T1000 (cell line): ENCODE data around the gene ATP8A2.
"Not testable (repeated sequence)": the region's sequence is repeated elsewhere in the genome, so short reads cannot be mapped to it uniquely, and the experiment has no call there.

Experiments
- DNase-seq: peaks from one replicate; lab custom pipeline; 2025; ENCODE audit warnings: mixed read lengths; lab: John Stamatoyannopoulos, UW

The ATP8A2 gene

GRCh38 chr13:25371875-25372283, at the start of gene ATP8A2:
Gene ATP8A2 (plus strand): TSS chr13:25371974. CDS start chr13:25372213, 239 bp downstream.
- no peak for DNase-seq

GRCh38 chr13:25324100-25324499, 47.7 kb upstream of the ATP8A2 start:
- no peak for DNase-seq

DNA sequence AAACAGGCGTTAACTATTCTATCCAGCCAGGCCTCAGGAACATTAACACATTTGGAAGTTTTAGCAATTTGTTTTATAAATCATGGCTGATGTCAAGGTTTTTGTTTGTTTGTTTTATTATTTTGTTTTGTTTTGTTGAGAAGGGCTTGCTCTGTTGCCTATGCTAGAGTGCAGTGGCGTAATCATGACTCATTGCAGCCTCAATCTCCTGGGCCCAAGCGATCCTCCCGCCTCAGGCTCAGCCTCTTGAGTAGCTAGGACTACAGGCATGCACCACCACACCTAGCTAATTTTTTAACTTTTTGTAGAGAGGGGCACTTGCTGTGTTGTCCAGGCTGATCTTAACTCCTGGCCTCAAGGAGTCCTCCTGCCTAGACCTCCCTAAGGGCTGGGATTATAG, 42.1 kb upstream of the ATP8A2 start:
- no peak for DNase-seq

DNA sequence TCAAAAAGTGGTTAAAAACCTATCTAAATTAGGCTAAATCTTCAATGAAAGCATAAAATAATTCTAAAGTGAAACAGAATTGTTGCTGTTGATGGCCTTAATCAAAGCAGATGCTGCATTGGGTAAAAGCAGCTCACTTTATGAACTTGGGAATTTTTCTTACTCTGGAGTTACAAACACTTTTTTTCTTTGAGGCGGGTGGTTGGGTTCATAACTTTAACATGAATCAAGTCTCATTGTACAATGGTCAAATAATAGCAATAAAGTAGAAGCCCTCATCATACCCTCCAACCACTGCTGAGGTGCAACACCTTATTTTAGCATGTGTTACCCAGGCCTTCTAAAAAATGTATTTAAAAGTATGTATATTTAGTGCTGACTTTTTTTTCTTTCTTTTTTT, 41.2 kb upstream of the ATP8A2 start:
- no peak for DNase-seq

DNA sequence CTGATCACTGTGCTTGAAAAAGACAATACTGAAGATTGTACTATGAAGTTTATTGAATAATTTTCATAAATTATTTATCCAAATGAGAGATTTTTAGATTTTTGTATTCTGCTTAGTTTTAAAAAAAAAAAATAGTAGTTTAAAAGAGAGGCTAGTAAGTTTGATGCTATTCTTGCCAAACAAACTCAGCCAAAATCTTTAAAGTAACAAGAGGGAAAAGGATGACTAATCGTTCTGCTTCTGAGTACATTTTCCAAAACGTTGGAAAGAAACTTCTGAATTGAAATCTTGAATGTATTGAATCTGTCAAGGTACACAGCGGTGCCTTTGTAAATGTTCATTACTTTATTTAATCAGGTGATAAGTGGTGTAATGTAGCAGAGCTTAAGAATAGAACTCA, 35.9 kb upstream of the ATP8A2 start:
- DNase-seq, result no peak

- DNase-seq, result no peak
These were observed 26.2 kb upstream of the ATP8A2 start for GRCh38 chr13:25345576-25345975.

GRCh38 chr13:25347151-25347550, 24.6 kb upstream of the ATP8A2 start:
- DNase-seq, result no peak

DNA sequence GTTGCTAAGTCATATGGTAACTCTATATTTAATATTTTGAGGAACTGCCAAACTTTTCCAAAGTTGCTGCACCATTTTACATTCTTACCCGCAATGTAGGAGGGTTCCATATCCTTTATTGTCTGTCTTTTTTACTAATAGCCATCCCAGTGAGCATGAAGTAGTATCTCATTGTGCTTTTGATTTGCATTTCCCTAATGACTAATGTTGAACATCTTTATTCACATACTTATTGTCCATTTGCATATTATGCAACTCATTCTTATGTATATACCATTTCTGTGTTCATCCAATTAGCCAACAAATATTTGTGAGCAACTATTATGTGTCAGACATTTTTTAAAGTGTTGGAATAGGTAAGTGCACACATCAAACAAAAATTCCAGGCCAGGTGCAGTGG, 20.4 kb upstream of the ATP8A2 start:
- DNase-seq, result no peak

GRCh38 chr13:25352230-25352629, 19.5 kb upstream of the ATP8A2 start:
- no peak for DNase-seq

GRCh38 chr13:25352806-25353205, 19.0 kb upstream of the ATP8A2 start:
- no peak for DNase-seq

DNA sequence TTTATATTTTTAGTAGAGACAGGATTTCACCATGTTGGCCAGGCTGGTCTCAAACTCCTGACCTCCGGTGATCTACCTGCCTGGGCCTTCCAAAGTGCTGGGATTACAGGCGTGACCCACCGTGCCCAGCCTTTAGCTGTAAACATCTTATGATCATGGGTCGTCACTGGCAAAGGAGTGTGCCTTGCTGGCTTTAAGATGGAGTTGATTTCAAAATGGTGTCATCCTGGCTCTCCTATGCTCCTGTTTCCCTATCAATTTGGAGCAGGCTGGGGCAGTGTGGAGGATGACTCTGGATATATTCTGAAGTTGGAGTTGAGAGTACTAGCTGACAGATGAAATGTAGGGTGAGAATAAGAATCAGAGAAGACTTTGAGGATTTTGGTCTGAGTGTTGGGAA, 18.4 kb upstream of the ATP8A2 start:
- no peak for DNase-seq

- no peak for DNase-seq
These were observed 17.4 kb upstream of the ATP8A2 start for GRCh38 chr13:25354377-25354776.

GRCh38 chr13:25360443-25360842, 11.3 kb upstream of the ATP8A2 start:
- not testable (repeated sequence) for DNase-seq

DNA sequence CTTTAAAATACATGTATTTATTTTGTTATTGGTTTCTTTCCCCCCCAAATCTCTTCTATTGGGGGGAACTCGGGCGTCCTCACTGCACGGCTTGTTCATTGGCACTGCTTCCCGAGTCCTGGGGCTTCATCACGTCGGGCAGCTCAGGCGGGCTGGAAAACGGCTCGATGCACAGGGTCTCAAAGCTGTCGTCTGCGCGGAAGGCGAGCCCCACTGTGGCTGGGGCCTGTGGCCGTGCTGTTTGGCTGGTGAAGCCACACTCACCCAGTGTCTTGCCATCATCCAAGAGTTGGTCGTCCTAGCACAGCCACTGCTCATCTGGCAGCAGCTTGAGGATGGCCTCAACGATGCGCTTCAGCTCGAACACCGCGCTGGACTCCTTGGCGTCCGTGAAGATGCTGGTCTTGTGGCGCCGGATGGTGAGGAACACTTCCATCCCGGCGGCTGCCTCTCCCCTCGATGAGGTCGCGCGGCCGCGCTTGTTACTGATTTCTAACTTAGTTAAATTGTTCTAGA, 6.0 kb upstream of the ATP8A2 start:
- no peak for DNase-seq

- DNase-seq, result no peak
These were observed 458 bp upstream of the ATP8A2 start for GRCh38 chr13:25371158-25371874.

GRCh38 chr13:25372284-25373081, 709 bp downstream of the ATP8A2 start:
- DNase-seq, result no peak

- DNase-seq, result no peak
These were observed 4.1 kb downstream of the ATP8A2 start for GRCh38 chr13:25375727-25376358.

DNA sequence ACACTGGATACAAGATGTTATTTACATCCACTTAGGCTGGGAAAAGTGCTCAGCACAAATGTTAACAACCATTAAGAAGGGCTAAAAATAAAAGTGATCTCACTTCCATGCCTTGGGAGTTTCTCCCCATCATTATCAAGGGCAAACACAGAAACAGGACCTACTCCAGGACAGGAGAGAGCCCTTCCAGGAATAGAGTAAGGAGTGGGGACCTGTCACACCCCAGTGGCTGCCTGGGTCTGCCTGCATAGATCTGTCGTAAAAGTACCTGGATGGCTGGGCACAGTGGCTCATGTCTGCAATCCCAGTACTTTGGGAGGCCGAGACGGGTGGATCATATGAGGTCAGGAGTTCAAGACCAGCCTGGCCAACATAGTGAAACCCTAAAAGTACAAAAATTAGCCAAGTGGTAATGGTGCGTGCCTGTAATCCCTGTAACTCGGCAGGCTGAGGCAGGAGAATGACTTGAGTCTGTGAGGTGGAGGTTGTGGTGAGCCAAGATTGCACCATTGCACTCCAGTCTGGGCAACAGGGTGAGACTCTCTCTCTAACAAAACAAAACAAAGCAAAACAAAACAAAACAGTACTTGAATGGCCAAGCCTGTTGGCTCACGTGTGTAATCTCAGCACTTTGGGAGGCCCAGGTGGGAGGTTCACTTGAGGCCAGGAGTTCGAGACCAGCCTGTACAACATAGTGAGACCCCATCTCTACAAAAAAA, 5.6 kb downstream of the ATP8A2 start:
- DNase-seq, result no peak

GRCh38 chr13:25378528-25378927, 6.8 kb downstream of the ATP8A2 start:
- no peak for DNase-seq

- DNase-seq, result no peak
These were observed 7.2 kb downstream of the ATP8A2 start for GRCh38 chr13:25379011-25379410.

DNA sequence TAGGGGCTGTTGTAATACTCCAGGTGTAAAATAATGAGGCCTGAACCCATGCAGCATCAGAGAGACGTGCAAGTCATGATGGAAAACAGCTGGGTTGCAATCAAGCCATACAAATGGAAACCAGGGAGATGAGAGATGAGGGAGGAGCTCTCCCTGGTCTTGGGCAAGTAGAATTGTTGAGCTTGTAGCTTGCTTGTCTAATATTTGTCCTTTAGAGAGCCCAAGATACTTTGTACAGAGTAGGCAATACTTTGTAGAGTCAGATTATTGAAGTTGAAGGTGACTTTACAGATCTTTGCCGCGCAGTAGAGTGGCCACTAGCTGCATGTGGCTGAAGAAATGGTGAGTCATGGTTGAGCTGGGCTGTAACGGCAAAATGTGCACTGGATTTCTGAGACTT, 8.3 kb downstream of the ATP8A2 start:
- no peak for DNase-seq

GRCh38 chr13:25380741-25381324, 9.1 kb downstream of the ATP8A2 start:
- no peak for DNase-seq
